ENCODE measurements around the gene GRK5.

GRK5 gene

GRCh38 chr10:119370972-119371703 is 163.8 kb downstream of the GRK5 start:
- peak overlapping the region; percentile 70 for H3K27ac Mint-ChIP-seq
- intact Hi-C loops (cut with micrococcal nuclease), result loop anchor here (5.0 kb wide), 1 partner anchor 36 kb away; no protein-coding TSS in a partner anchor

GRCh38 chr10:119371704-119372663 is 164.6 kb downstream of the GRK5 start:
- Mint-ChIP-seq H3K4me3 (no peak overlapping the region), H3K27ac (no peak overlapping the region), H3K36me3 (ENCODE audit: low read depth) (no peaks in the 10 kb centered on the region), H3K4me1 (ENCODE audit: low read depth) (peaks cover 45% of the 10 kb centered on the region), H3K27me3 (peaks cover 8% of the 10 kb centered on the region), H3K9me3 (no peaks in the 10 kb centered on the region)
- intact Hi-C loops (cut with micrococcal nuclease), result loop anchor here (5.0 kb wide), 1 partner anchor 35 kb away; no protein-coding TSS in a partner anchor

More at GRCh38 chr10:119370972-119371703, 163.8 kb downstream of the GRK5 start:
- Mint-ChIP-seq H3K4me1 (ENCODE audit: low read depth) (peaks cover 45% of the 10 kb centered on the region), H3K4me3 (no peak overlapping the region), H3K9me3 (no peaks in the 10 kb centered on the region), H3K27me3 (peaks cover 8% of the 10 kb centered on the region), H3K36me3 (ENCODE audit: low read depth) (no peaks in the 10 kb centered on the region)

- H3K36me3 Mint-ChIP-seq (ENCODE audit: low read depth), result no peaks in the 10 kb centered on the region
- H3K27ac Mint-ChIP-seq, result peak overlapping the region; percentile 23
- intact Hi-C loops (cut with micrococcal nuclease), result loop anchor here (5.0 kb wide), 1 partner anchor 34 kb away; no protein-coding TSS in a partner anchor
- H3K4me3 Mint-ChIP-seq, result no peak overlapping the region
- H3K27me3 Mint-ChIP-seq, result peaks cover 8% of the 10 kb centered on the region
- no peaks in the 10 kb centered on the region for H3K9me3 Mint-ChIP-seq
- H3K4me1 Mint-ChIP-seq (ENCODE audit: low read depth), result peaks cover 45% of the 10 kb centered on the region
Measured at GRCh38 chr10:119373294-119374102, 166.1 kb downstream of the GRK5 start.

GRCh38 chr10:119374236-119374635 is 166.9 kb downstream of the GRK5 start:
- H3K36me3 Mint-ChIP-seq (ENCODE audit: low read depth), result no peaks in the 10 kb centered on the region
- H3K27me3 Mint-ChIP-seq, result peaks cover 8% of the 10 kb centered on the region
- no peak overlapping the region for H3K27ac Mint-ChIP-seq
- peaks cover 45% of the 10 kb centered on the region for H3K4me1 Mint-ChIP-seq (ENCODE audit: low read depth)
- no peaks in the 10 kb centered on the region for H3K9me3 Mint-ChIP-seq
- intact Hi-C loops (cut with micrococcal nuclease), result loop anchor here (5.0 kb wide), 1 partner anchor 33 kb away; no protein-coding TSS in a partner anchor
- H3K4me3 Mint-ChIP-seq, result no peak overlapping the region

GRCh38 chr10:119375574-119376272 is 168.4 kb downstream of the GRK5 start:
- Mint-ChIP-seq H3K27me3 (peaks cover 5% of the 10 kb centered on the region), H3K4me3 (no peak overlapping the region), H3K36me3 (ENCODE audit: low read depth) (no peaks in the 10 kb centered on the region), H3K4me1 (ENCODE audit: low read depth) (peaks cover 32% of the 10 kb centered on the region), H3K9me3 (no peaks in the 10 kb centered on the region), H3K27ac (no peak overlapping the region)
- intact Hi-C loops (cut with micrococcal nuclease), result no loop called here

- no peak overlapping the region for H3K27ac Mint-ChIP-seq
- no peaks in the 10 kb centered on the region for H3K9me3 Mint-ChIP-seq
- intact Hi-C loops (cut with micrococcal nuclease), result no loop called here
- H3K27me3 Mint-ChIP-seq, result peaks cover 3% of the 10 kb centered on the region
- H3K4me3 Mint-ChIP-seq, result no peak overlapping the region
- H3K4me1 Mint-ChIP-seq (ENCODE audit: low read depth), result peaks cover 23% of the 10 kb centered on the region
- H3K36me3 Mint-ChIP-seq (ENCODE audit: low read depth), result no peaks in the 10 kb centered on the region
Measured at GRCh38 chr10:119377451-119377957, 170.1 kb downstream of the GRK5 start.

GRCh38 chr10:119377958-119378736 is 170.8 kb downstream of the GRK5 start:
- peaks cover 3% of the 10 kb centered on the region for H3K27me3 Mint-ChIP-seq
- H3K9me3 Mint-ChIP-seq, result no peaks in the 10 kb centered on the region
- intact Hi-C loops (cut with micrococcal nuclease), result no loop called here
- H3K4me1 Mint-ChIP-seq (ENCODE audit: low read depth), result peaks cover 29% of the 10 kb centered on the region
- H3K4me3 Mint-ChIP-seq, result no peak overlapping the region
- H3K27ac Mint-ChIP-seq, result no peak overlapping the region
- no peaks in the 10 kb centered on the region for H3K36me3 Mint-ChIP-seq (ENCODE audit: low read depth)

GRCh38 chr10:119378737-119379067 is 171.3 kb downstream of the GRK5 start:
- intact Hi-C loops (cut with micrococcal nuclease), result no loop called here
- H3K27ac Mint-ChIP-seq, result no peak overlapping the region
- H3K4me1 Mint-ChIP-seq (ENCODE audit: low read depth), result peaks cover 30% of the 10 kb centered on the region
- no peaks in the 10 kb centered on the region for H3K9me3 Mint-ChIP-seq
- H3K4me3 Mint-ChIP-seq, result no peak overlapping the region
- H3K36me3 Mint-ChIP-seq (ENCODE audit: low read depth), result no peaks in the 10 kb centered on the region
- peaks cover 3% of the 10 kb centered on the region for H3K27me3 Mint-ChIP-seq

- peaks cover 28% of the 10 kb centered on the region for H3K4me1 Mint-ChIP-seq (ENCODE audit: low read depth)
- no peaks in the 10 kb centered on the region for H3K9me3 Mint-ChIP-seq
- H3K27ac Mint-ChIP-seq, result no peak overlapping the region
- H3K36me3 Mint-ChIP-seq (ENCODE audit: low read depth), result no peaks in the 10 kb centered on the region
- intact Hi-C loops (cut with micrococcal nuclease), result no loop called here
- H3K27me3 Mint-ChIP-seq, result peaks cover 3% of the 10 kb centered on the region
- H3K4me3 Mint-ChIP-seq, result no peak overlapping the region
Measured at GRCh38 chr10:119379466-119380071, 172.2 kb downstream of the GRK5 start.

GRCh38 chr10:119383174-119383856 is 175.9 kb downstream of the GRK5 start:
- Mint-ChIP-seq H3K9me3 (no peaks in the 10 kb centered on the region), H3K36me3 (ENCODE audit: low read depth) (peaks cover 5% of the 10 kb centered on the region), H3K4me1 (ENCODE audit: low read depth) (peaks cover 20% of the 10 kb centered on the region), H3K4me3 (no peak overlapping the region), H3K27ac (peak overlapping the region; percentile 51), H3K27me3 (peaks cover 1% of the 10 kb centered on the region)
- intact Hi-C loops (cut with micrococcal nuclease), result no loop called here

GRCh38 chr10:119384127-119384526 is 176.8 kb downstream of the GRK5 start:
- H3K36me3 Mint-ChIP-seq (ENCODE audit: low read depth), result peaks cover 5% of the 10 kb centered on the region
- intact Hi-C loops (cut with micrococcal nuclease), result no loop called here

GRCh38 chr10:119386666-119387065 is 179.3 kb downstream of the GRK5 start:
- H3K36me3 Mint-ChIP-seq (ENCODE audit: low read depth), result peaks cover 5% of the 10 kb centered on the region
- no peaks in the 10 kb centered on the region for H3K27me3 Mint-ChIP-seq
- H3K4me3 Mint-ChIP-seq, result no peak overlapping the region
- intact Hi-C loops (cut with micrococcal nuclease), result no loop called here
- H3K27ac Mint-ChIP-seq, result no peak overlapping the region
- peaks cover 6% of the 10 kb centered on the region for H3K9me3 Mint-ChIP-seq
- peaks cover 33% of the 10 kb centered on the region for H3K4me1 Mint-ChIP-seq (ENCODE audit: low read depth)

More at GRCh38 chr10:119384127-119384526, 176.8 kb downstream of the GRK5 start:
- no peak overlapping the region for H3K27ac Mint-ChIP-seq
- no peaks in the 10 kb centered on the region for H3K9me3 Mint-ChIP-seq
- H3K27me3 Mint-ChIP-seq, result peaks cover 1% of the 10 kb centered on the region
- H3K4me1 Mint-ChIP-seq (ENCODE audit: low read depth), result peaks cover 20% of the 10 kb centered on the region
- H3K4me3 Mint-ChIP-seq, result no peak overlapping the region
